HG03039 (cell line): ENCODE measurements around the gene TSPYL6.

Experiments
- ATAC-seq: cut with Tn5 transposase; IDR thresholded peaks from one replicate; pipeline ENCODE4 v1.9.1; 2021; ENCODE audit warnings: mild to moderate bottlenecking, moderate library complexity; ENCODE audit not compliant: unreplicated experiment

Gene TSPYL6

GRCh38 chr2:54206596-54206995 is 49.4 kb downstream of the TSPYL6 start:
- ATAC-seq = no peak

- ATAC-seq = no peak
Measured at GRCh38 chr2:54204476-54204875, 51.6 kb downstream of the TSPYL6 start.
